Liver (tissue), 9 donors: ENCODE data around the gene TMEM204. TPM values are rescaled to one million over a fixed set of nuclear protein-coding genes. Genes with fewer than 3 reads are reported as not detected.
"Not testable (repeated sequence)": the region's sequence is repeated elsewhere in the genome, so short reads cannot be mapped to it uniquely, and the experiment has no call there.

Source experiments
- DNase-seq: peaks from one replicate; pipeline ENCODE4 v3.0.0-alpha.2; 2017; ENCODE audit warnings: low spot score
- H3K27ac ChIP-seq, 2 donors: one replicate each; pipeline ENCODE4 v1.7.0; 2013; ENCODE audit warnings: inconsistent platforms in 2 of 2, low read length in 2 of 2, control low read depth in 1 of 2, low read depth in 1 of 2, mild to moderate bottlenecking in 1 of 2
- H3K27me3 ChIP-seq, 4 donors: one replicate each; pipeline versions ENCODE4 v1.6.1 to v1.7.0; 2013; ENCODE audit warnings: low read length in 3 of 4, inconsistent platforms in 1 of 4, mild to moderate bottlenecking in 1 of 4, moderate library complexity in 1 of 4; ENCODE audit not compliant: control insufficient read depth in 4 of 4, insufficient read depth in 4 of 4
- H3K36me3 ChIP-seq, 4 donors: one replicate each; pipeline versions ENCODE4 v1.6.1 to v1.7.0; 2013; ENCODE audit warnings: low read length in 3 of 4, mild to moderate bottlenecking in 3 of 4, low read depth in 1 of 4, moderate library complexity in 1 of 4; ENCODE audit not compliant: control insufficient read depth in 4 of 4, insufficient read depth in 3 of 4
- H3K4me1 ChIP-seq, 4 donors: one replicate each; pipeline versions ENCODE4 v1.6.1 to v1.7.0; 2013; ENCODE audit warnings: low read length in 3 of 4, mild to moderate bottlenecking in 3 of 4, moderate library complexity in 1 of 4; ENCODE audit not compliant: control insufficient read depth in 4 of 4, insufficient read depth in 4 of 4
- H3K4me3 ChIP-seq, 3 donors: one replicate each; pipeline versions ENCODE4 v1.6.1 to v1.7.0; 2013; ENCODE audit warnings: low read length in 3 of 3, control low read depth in 1 of 3, low read depth in 1 of 3, mild to moderate bottlenecking in 1 of 3
- H3K9ac ChIP-seq, 2 donors: one replicate each; pipeline ENCODE4 v1.7.0; 2013; ENCODE audit warnings: low read length in 2 of 2, mild to moderate bottlenecking in 2 of 2, moderate library complexity in 2 of 2, control low read depth in 1 of 2, low read depth in 1 of 2
- H3K9me3 ChIP-seq, 4 donors: one replicate each; pipeline versions ENCODE4 v1.6.1 to v1.7.0; 2013; ENCODE audit warnings: low read length in 3 of 4; ENCODE audit not compliant: control insufficient read depth in 4 of 4
- EGR1 ChIP-seq, 2 donors: IDR thresholded peaks; 2 replicates each; pipeline ENCODE4 v1.6.1; 2016 to 2018; ENCODE audit warnings: antibody characterized with exemption in 2 of 2, low read depth in 2 of 2
- FOXA1 ChIP-seq: IDR thresholded peaks from 2 replicates; pipeline ENCODE4 v1.6.1; 2016; ENCODE audit warnings: antibody characterized with exemption
- FOXA2 ChIP-seq: IDR thresholded peaks from 2 replicates; pipeline ENCODE4 v1.6.1; 2016; ENCODE audit warnings: antibody characterized with exemption
- GABPA ChIP-seq, 2 donors: IDR thresholded peaks in 1 of 2; conservative IDR thresholded peaks in 1 of 2; 2 replicates each; pipeline ENCODE4 v1.6.1; 2016; ENCODE audit warnings: antibody characterized with exemption in 2 of 2, mild to moderate bottlenecking in 1 of 2, moderate library complexity in 1 of 2
- HNF4A ChIP-seq, 2 donors: conservative IDR thresholded peaks; 2 replicates each; pipeline ENCODE4 v1.6.1; 2016; ENCODE audit warnings: antibody characterized with exemption in 2 of 2, mild to moderate bottlenecking in 2 of 2
- HNF4G ChIP-seq: IDR thresholded peaks from 2 replicates; pipeline ENCODE4 v1.6.1; 2016; ENCODE audit warnings: antibody characterized with exemption
- JUND ChIP-seq, 2 donors: IDR thresholded peaks; 2 replicates each; pipeline ENCODE4 v1.6.1; 2016; ENCODE audit warnings: antibody characterized with exemption in 2 of 2
- NR2F2 ChIP-seq: IDR thresholded peaks from 2 replicates; pipeline ENCODE4 v1.6.1; 2016; ENCODE audit warnings: antibody characterized with exemption
- RXRA ChIP-seq, 2 donors: IDR thresholded peaks; 2 replicates each; pipeline ENCODE4 v1.6.1; 2017 to 2018; ENCODE audit warnings: antibody characterized with exemption in 2 of 2, mild to moderate bottlenecking in 1 of 2
- SP1 ChIP-seq: IDR thresholded peaks from 2 replicates; pipeline ENCODE4 v1.6.1; 2018; ENCODE audit warnings: antibody characterized with exemption, mild to moderate bottlenecking
- TAF1 ChIP-seq: conservative IDR thresholded peaks from 2 replicates; pipeline ENCODE4 v1.6.1; 2016; ENCODE audit warnings: antibody characterized with exemption, mild to moderate bottlenecking
- WGBS: extraction: QIAGEN DNeasy Blood & Tissue Kit; methylation state at CpG from one replicate; pipeline ENCODE4 v1.1.7; 2013; 5-methylcytosine and 5-hydroxymethylcytosine counted together
- polyA plus RNA-seq, 2 donors: library from polyadenylated mRNA; stranded (reverse) in 1 of 2; unstranded in 1 of 2; fragments of 200-250 nt in 1 of 2; fragments of >200 nt in 1 of 2; fragmentation: Nextera tagmentation in 1 of 2; extraction: Ambion mirVana in 1 of 2; gene quantifications; one replicate each; pipeline versions ENCODE4 v1.2.1 to v1.2.3, GENCODE V29; 2013 to 2015
- total RNA-seq, 2 donors: library from RNA; depleted of rRNA; stranded (reverse); fragments of >200 nt; gene quantifications; one replicate each; pipeline ENCODE4 v1.2.3, GENCODE V29; 2014
- TF ChIP-seq, protein P1 (sequence below): IDR thresholded peaks from 2 replicates; pipeline ENCODE4 v1.6.1; 2016; ENCODE audit warnings: antibody characterized with exemption
- TF ChIP-seq, protein P2 (sequence below): fragments of 150-350 bp; IDR thresholded peaks from 2 replicates; pipeline ENCODE4 v1.5.1; 2017; ENCODE audit warnings: improper control_type of control experiment, low read depth, low read length; ENCODE audit not compliant: missing input control
- TF ChIP-seq, protein P3 (sequence below): IDR thresholded peaks from 2 replicates; pipeline ENCODE4 v1.6.1; 2016; ENCODE audit warnings: antibody characterized with exemption
- TF ChIP-seq, protein P4 (sequence below): IDR thresholded peaks from 2 replicates; pipeline ENCODE4 v1.6.1; 2016; ENCODE audit warnings: antibody characterized with exemption, mild to moderate bottlenecking
- donor health status: healthy.
- donor health status: healthy.
- donor health status: healthy.
- donor health status: healthy.
- donor health status: healthy.

The TMEM204 gene
- total and polyA plus RNA-seq, 4 donors, result 3.5 to 14.4 (median 10.7) TPM

DNA sequence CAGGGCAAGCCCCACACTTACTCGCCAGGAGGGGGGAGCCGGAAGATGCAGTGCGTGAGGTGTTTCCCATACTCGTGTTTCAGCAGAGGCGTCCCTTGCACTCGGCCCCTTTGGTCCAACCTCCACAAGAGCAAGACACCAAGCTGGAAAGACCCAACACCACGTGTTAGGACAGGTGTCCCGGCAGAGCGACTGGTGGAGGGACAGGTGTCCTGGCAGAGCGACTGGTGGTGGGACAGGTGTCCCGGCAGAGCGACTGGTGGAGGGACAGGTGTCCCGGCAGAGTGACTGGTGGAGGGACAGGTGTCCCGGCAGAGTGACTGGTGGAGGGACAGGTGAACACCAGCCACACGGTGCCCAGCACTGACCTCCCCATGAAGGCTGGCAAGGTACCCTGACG lies 59.0 kb downstream of the TMEM204 start (continued):
- no peak for TF ChIP-seq FOXA1

DNA sequence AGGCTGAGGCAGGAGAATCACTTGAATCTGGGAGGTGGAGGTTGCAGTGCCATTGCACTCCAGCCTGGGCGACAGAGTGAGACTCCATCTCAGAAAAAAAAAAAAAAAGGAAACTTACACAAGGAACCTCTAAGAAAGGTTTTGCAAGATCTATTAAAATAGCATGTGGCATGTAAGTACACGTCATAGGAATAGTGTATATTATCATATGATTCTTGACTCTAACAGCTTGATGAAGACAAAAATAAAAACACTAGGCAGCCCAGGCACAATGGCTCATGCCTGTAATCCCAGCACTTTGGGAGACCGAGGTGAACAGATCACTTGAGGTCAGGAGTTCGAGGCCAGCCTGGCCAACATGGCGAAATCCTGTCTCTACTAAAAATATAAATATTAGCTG lies 62.0 kb downstream of the TMEM204 start:
- H3K9ac ChIP-seq, H3K4me3 ChIP-seq, H3K27me3 ChIP-seq, H3K27ac ChIP-seq, H3K4me1 ChIP-seq, H3K9me3 ChIP-seq, DNase-seq, H3K36me3 ChIP-seq: not testable (repeated sequence)
- WGBS, result 89% methylated on average over 5 of the region's 5 CpGs

DNA sequence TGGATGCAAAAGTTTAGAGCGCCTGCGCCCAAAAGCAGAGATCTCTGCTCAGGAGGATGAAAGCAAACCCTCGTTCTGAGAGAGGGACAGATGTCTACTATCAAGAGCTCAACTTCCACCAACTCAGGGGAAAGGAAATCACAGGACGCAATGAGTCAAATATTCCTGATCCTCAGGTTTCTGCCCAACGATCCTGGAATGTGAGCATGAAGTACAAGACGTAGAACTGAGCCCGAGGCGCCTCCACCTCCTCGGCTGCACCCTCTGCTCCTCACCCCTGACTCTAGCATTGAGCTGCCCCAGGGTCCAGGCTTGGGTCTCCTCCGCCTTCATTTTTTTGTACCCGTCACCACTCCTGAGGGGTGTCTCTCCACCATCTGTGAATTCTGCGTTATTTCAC lies 63.0 kb downstream of the TMEM204 start:
- 95% methylated on average over 12 of the region's 12 CpGs for whole genome bisulfite sequencing
- no peak for DNase-seq
- Histone ChIP-seq H3K9me3 (no peaks in the 10 kb centered on the region), H3K4me1 (no peaks in the 10 kb centered on the region), H3K27me3 (no peaks in the 10 kb centered on the region), H3K9ac (no peak overlapping the region), H3K27ac (no peak overlapping the region), H3K4me3 (no peak overlapping the region), H3K36me3 (peaks cover 0 to 7% (median 0%) of the 10 kb centered on the region in 4 donors)
- TF ChIP-seq, protein P1, sequence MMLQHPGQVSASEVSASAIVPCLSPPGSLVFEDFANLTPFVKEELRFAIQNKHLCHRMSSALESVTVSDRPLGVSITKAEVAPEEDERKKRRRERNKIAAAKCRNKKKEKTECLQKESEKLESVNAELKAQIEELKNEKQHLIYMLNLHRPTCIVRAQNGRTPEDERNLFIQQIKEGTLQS, result no peak
- TF ChIP-seq, protein P2, sequence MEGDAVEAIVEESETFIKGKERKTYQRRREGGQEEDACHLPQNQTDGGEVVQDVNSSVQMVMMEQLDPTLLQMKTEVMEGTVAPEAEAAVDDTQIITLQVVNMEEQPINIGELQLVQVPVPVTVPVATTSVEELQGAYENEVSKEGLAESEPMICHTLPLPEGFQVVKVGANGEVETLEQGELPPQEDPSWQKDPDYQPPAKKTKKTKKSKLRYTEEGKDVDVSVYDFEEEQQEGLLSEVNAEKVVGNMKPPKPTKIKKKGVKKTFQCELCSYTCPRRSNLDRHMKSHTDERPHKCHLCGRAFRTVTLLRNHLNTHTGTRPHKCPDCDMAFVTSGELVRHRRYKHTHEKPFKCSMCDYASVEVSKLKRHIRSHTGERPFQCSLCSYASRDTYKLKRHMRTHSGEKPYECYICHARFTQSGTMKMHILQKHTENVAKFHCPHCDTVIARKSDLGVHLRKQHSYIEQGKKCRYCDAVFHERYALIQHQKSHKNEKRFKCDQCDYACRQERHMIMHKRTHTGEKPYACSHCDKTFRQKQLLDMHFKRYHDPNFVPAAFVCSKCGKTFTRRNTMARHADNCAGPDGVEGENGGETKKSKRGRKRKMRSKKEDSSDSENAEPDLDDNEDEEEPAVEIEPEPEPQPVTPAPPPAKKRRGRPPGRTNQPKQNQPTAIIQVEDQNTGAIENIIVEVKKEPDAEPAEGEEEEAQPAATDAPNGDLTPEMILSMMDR, result no peak
- no peak for TF ChIP-seq TAF1
- TF ChIP-seq EGR1 (IDR thresholded peaks at IDR 0.05; ENCODE audit: low read depth in 2 of 2), result no peak
- no peak for TF ChIP-seq GABPA (IDR thresholded peaks at IDR 0.05 in 1 of 2, conservative IDR thresholded peaks at IDR 0.05 in 1 of 2)
- TF ChIP-seq HNF4G, result no peak
- no peak for TF ChIP-seq FOXA2
- no peak for TF ChIP-seq JUND (IDR thresholded peaks at IDR 0.05)
- TF ChIP-seq, protein P3, sequence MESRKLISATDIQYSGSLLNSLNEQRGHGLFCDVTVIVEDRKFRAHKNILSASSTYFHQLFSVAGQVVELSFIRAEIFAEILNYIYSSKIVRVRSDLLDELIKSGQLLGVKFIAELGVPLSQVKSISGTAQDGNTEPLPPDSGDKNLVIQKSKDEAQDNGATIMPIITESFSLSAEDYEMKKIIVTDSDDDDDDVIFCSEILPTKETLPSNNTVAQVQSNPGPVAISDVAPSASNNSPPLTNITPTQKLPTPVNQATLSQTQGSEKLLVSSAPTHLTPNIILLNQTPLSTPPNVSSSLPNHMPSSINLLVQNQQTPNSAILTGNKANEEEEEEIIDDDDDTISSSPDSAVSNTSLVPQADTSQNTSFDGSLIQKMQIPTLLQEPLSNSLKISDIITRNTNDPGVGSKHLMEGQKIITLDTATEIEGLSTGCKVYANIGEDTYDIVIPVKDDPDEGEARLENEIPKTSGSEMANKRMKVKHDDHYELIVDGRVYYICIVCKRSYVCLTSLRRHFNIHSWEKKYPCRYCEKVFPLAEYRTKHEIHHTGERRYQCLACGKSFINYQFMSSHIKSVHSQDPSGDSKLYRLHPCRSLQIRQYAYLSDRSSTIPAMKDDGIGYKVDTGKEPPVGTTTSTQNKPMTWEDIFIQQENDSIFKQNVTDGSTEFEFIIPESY, result no peak

DNA sequence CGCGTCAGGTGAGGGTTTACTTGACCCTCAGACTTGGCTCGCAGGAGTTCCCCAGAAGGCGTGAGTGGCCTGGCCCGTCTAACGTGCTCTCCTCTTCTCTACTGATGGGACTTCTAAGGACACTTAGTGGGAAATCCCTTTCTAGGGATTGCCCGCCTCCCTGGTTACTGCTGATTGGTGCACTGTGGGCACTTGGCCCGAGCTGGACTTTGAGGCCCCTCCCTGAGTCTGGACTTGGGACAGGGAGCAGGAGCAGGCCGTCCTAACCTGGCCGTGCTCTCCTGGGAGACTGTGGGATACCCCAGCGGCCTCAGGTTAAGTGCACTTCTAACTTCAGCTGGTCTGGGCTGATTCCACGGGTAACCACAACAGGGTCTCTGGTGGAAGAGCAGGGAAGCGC lies 63.7 kb downstream of the TMEM204 start:
- 89% methylated on average over 13 of the region's 13 CpGs for WGBS
- Histone ChIP-seq H3K27ac (no peak overlapping the region), H3K4me1 (no peaks in the 10 kb centered on the region), H3K36me3 (peaks cover 0 to 8% (median 0%) of the 10 kb centered on the region in 4 donors), H3K9me3 (no peaks in the 10 kb centered on the region), H3K4me3 (no peak overlapping the region), H3K9ac (no peak overlapping the region), H3K27me3 (no peaks in the 10 kb centered on the region)
- DNase-seq, result no peak
- TF ChIP-seq, protein P3, result no peak
- TF ChIP-seq SP1 (no peak), NR2F2 (no peak), EGR1 (IDR thresholded peaks at IDR 0.05; ENCODE audit: low read depth in 2 of 2) (no peak), RXRA (IDR thresholded peaks at IDR 0.05) (no peak), FOXA1 (no peak), HNF4A (conservative IDR thresholded peaks at IDR 0.05) (no peak), JUND (IDR thresholded peaks at IDR 0.05) (no peak)
- TF ChIP-seq, protein P1, result no peak
- TF ChIP-seq, protein P4, sequence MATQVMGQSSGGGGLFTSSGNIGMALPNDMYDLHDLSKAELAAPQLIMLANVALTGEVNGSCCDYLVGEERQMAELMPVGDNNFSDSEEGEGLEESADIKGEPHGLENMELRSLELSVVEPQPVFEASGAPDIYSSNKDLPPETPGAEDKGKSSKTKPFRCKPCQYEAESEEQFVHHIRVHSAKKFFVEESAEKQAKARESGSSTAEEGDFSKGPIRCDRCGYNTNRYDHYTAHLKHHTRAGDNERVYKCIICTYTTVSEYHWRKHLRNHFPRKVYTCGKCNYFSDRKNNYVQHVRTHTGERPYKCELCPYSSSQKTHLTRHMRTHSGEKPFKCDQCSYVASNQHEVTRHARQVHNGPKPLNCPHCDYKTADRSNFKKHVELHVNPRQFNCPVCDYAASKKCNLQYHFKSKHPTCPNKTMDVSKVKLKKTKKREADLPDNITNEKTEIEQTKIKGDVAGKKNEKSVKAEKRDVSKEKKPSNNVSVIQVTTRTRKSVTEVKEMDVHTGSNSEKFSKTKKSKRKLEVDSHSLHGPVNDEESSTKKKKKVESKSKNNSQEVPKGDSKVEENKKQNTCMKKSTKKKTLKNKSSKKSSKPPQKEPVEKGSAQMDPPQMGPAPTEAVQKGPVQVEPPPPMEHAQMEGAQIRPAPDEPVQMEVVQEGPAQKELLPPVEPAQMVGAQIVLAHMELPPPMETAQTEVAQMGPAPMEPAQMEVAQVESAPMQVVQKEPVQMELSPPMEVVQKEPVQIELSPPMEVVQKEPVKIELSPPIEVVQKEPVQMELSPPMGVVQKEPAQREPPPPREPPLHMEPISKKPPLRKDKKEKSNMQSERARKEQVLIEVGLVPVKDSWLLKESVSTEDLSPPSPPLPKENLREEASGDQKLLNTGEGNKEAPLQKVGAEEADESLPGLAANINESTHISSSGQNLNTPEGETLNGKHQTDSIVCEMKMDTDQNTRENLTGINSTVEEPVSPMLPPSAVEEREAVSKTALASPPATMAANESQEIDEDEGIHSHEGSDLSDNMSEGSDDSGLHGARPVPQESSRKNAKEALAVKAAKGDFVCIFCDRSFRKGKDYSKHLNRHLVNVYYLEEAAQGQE, result no peak
